Osteocyte (in vitro differentiated cells): Measurements from ENCODE around the gene ANKRD34A. TPM values are rescaled to one million over a fixed set of nuclear protein-coding genes. Genes with fewer than 3 reads are reported as not detected.

Experiments
- DNase-seq: peaks from one replicate; pipeline ENCODE4 v3.0.0; 2021; ENCODE audit warnings: mixed read lengths; ENCODE audit not compliant: unreplicated experiment; ENCODE audit errors: extremely low spot score
- H3K27ac Mint-ChIP-seq: one replicate; pipeline ENCODE4 v1.8.0; 2021; ENCODE audit warnings: mild to moderate bottlenecking, mixed read lengths; ENCODE audit not compliant: unreplicated experiment
- H3K27me3 Mint-ChIP-seq: one replicate; pipeline ENCODE4 v1.8.0; 2021; ENCODE audit warnings: mixed read lengths; ENCODE audit not compliant: unreplicated experiment
- H3K36me3 Mint-ChIP-seq: one replicate; pipeline ENCODE4 v1.8.0; 2021; ENCODE audit warnings: mixed read lengths; ENCODE audit not compliant: unreplicated experiment
- H3K4me1 Mint-ChIP-seq: one replicate; pipeline ENCODE4 v1.8.0; 2021; ENCODE audit warnings: mixed read lengths; ENCODE audit not compliant: unreplicated experiment
- H3K4me3 Mint-ChIP-seq: one replicate; pipeline ENCODE4 v1.8.0; 2021; ENCODE audit warnings: mild to moderate bottlenecking, moderate library complexity, mixed read lengths; ENCODE audit not compliant: unreplicated experiment
- H3K9me3 Mint-ChIP-seq: one replicate; pipeline ENCODE4 v1.8.0; 2021; ENCODE audit warnings: mixed read lengths; ENCODE audit not compliant: unreplicated experiment
- total RNA-seq: library from RNA; stranded (reverse); gene quantifications from 2 replicates; pipeline ENCODE4 v1.2.1, GENCODE V29; 2021
- TF ChIP-seq, protein P1 (sequence below): fragments of 200-600 bp; sonication (generic); IDR thresholded peaks from 2 replicates; pipeline ENCODE4 v1.5.0; 2021; ENCODE audit warnings: antibody characterized with exemption, mild to moderate bottlenecking, moderate library complexity

Gene ANKRD34A
- total RNA-seq, 1 donor from 2014 or later, result 1.1 TPM

DNA sequence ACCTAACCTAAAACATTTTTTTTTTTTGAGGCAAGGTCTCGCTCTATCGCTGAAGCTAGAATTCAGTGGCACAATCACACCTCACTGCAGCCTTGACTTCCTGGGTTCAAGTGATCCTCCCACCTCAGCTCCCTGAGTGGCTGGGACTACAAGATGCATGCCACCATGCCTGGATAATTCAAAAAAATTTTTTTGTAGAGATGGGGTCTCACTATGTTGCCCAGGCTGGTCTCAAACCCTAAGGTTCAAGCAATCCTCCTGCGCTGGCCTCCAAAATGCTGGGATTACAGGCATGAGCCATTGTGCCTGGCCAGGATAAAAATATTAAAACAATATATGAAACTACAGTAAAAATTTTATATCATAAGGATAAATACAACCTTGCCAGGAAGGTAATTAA lies 11.5 kb downstream of the ANKRD34A start:
- Mint-ChIP-seq H3K27me3 (no peaks in the 10 kb centered on the region), H3K4me3 (no peak overlapping the region), H3K9me3 (no peaks in the 10 kb centered on the region), H3K27ac (no peak overlapping the region), H3K4me1 (peaks cover 45% of the 10 kb centered on the region), H3K36me3 (peaks cover 10% of the 10 kb centered on the region)
- DNase-seq, result no peak
- TF ChIP-seq, protein P1, sequence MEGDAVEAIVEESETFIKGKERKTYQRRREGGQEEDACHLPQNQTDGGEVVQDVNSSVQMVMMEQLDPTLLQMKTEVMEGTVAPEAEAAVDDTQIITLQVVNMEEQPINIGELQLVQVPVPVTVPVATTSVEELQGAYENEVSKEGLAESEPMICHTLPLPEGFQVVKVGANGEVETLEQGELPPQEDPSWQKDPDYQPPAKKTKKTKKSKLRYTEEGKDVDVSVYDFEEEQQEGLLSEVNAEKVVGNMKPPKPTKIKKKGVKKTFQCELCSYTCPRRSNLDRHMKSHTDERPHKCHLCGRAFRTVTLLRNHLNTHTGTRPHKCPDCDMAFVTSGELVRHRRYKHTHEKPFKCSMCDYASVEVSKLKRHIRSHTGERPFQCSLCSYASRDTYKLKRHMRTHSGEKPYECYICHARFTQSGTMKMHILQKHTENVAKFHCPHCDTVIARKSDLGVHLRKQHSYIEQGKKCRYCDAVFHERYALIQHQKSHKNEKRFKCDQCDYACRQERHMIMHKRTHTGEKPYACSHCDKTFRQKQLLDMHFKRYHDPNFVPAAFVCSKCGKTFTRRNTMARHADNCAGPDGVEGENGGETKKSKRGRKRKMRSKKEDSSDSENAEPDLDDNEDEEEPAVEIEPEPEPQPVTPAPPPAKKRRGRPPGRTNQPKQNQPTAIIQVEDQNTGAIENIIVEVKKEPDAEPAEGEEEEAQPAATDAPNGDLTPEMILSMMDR, result no peak

DNA sequence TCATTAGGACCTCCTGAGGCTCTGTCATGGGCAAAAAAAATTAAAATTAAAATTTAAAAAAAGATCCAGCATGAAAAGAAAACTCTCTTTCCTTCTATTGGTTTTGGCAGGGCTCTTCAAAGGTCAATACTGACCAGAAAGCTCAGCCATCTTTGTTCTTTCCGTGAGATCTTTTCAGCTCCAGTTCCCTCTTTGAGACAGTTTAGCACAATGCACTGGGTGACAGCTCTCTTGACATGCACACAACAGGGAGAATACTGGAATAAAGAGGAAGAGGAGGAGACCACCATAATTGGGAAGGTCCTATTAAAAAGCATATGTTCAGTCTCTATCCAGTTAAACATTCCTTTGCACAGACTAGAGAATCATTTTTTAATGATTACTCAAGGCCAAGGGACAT lies 12.8 kb downstream of the ANKRD34A start:
- no peak overlapping the region for H3K4me3 Mint-ChIP-seq
- no peaks in the 10 kb centered on the region for H3K9me3 Mint-ChIP-seq
- no peak for DNase-seq
- no peaks in the 10 kb centered on the region for H3K27me3 Mint-ChIP-seq
- H3K4me1 Mint-ChIP-seq, result peaks cover 40% of the 10 kb centered on the region
- H3K27ac Mint-ChIP-seq, result no peak overlapping the region
- H3K36me3 Mint-ChIP-seq, result peaks cover 10% of the 10 kb centered on the region
- TF ChIP-seq, protein P1, result no peak

DNA sequence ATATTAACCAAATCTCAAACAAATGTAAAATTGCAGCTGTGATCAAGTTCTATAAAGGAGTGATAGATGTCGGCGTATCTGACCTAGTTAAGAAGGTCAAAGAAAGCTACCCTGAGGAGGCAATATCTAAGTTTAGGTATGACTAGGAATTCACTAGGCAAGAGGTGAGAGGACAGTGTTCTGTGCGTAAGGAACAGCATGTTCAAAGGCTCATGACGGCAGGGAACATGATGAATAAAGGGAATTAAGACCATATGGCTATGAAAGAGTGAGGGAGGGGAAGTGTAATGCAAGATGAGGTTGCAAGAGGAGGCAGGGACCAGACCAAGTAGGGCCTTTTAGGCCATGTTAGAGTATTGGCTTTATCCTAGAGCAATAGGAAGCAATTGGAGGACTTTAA lies 15.2 kb downstream of the ANKRD34A start:
- Mint-ChIP-seq H3K36me3 (peaks cover 12% of the 10 kb centered on the region), H3K27me3 (no peaks in the 10 kb centered on the region), H3K4me3 (no peak overlapping the region), H3K4me1 (peaks cover 19% of the 10 kb centered on the region), H3K9me3 (no peaks in the 10 kb centered on the region), H3K27ac (no peak overlapping the region)
- no peak for DNase-seq
- TF ChIP-seq, protein P1, result no peak

DNA sequence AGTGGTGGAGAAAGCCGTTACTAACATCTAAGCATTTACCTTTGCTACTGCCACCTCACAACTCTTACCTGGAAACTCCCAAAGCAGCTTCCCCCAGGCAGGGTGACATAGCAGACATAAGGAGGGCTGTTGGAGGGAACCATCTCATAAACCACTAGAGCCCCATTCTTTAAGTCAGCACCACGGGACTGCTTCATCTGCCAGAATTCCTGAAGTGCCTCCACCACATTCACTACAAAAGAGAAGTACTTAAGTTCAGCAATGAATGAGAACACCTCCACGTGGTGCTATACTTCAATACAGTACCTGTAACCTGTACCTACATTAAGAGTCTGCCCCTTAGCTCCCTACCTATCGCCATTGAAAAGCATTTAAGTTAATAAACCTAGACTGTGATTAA lies 16.8 kb downstream of the ANKRD34A start:
- no peaks in the 10 kb centered on the region for H3K9me3 Mint-ChIP-seq
- no peak overlapping the region for H3K4me3 Mint-ChIP-seq
- peaks cover 12% of the 10 kb centered on the region for H3K4me1 Mint-ChIP-seq
- no peaks in the 10 kb centered on the region for H3K27me3 Mint-ChIP-seq
- TF ChIP-seq, protein P1, result no peak
- H3K27ac Mint-ChIP-seq, result peak overlapping the region; percentile 31
- no peak for DNase-seq
- H3K36me3 Mint-ChIP-seq, result peaks cover 16% of the 10 kb centered on the region

DNA sequence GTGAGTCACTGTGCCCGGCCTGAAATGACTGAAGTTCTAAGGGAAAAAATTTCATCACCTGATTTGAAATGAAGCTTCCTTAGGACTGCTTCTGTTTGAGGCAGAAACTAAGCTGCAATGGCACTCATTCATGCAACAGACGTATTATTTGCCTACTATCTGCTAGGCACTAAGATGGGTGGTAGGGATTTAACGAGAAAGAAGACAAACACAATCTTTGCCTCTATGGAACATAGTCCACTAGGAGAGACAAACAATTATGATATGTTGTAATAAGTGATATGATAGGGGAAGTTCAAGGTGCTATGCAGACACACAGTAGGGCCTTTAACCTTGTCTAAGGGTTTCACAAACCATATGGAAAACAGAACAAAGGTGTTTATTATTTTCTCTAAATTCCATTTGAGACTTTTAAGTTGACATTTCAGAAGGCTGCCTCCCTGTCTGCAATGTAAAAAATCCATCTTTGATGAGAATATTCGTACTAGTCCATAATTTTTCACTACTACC lies 17.8 kb downstream of the ANKRD34A start:
- TF ChIP-seq, protein P1, result no peak
- H3K4me1 Mint-ChIP-seq, result peaks cover 11% of the 10 kb centered on the region
- H3K27ac Mint-ChIP-seq, result no peak overlapping the region
- no peaks in the 10 kb centered on the region for H3K27me3 Mint-ChIP-seq
- H3K36me3 Mint-ChIP-seq, result peaks cover 15% of the 10 kb centered on the region
- DNase-seq, result no peak
- no peaks in the 10 kb centered on the region for H3K9me3 Mint-ChIP-seq
- no peak overlapping the region for H3K4me3 Mint-ChIP-seq
